Vagina (tissue), 2 donors: Measurements from ENCODE around the gene ADGRB2.

Experiments used
- CTCF ChIP-seq, 3 experiments: fragments of 450-650 bp in 2 of 3; fragments of 200-600 bp in 1 of 3; sonication (generic) in 1 of 3; IDR thresholded peaks; one replicate each; pipeline ENCODE4 v1.5.1; 2017 to 2019; ENCODE audit warnings: antibody characterized with exemption in 3 of 3, mild to moderate bottlenecking in 2 of 3, moderate library complexity in 2 of 3
- POLR2AphosphoS5 ChIP-seq, 2 donors: sonication (generic); formaldehyde crosslinking; IDR thresholded peaks; one replicate each; pipeline ENCODE4 v1.9.0; 2017; ENCODE audit warnings: antibody characterized with exemption in 2 of 2, mild to moderate bottlenecking in 2 of 2, low read depth in 1 of 2; ENCODE audit not compliant: insufficient read depth in 1 of 2

- no peak for TF ChIP-seq POLR2AphosphoS5 (IDR thresholded peaks at IDR 0.05; ENCODE audit: insufficient read depth in 1 of 2, low read depth in 1 of 2)
- TF ChIP-seq CTCF (IDR thresholded peaks at IDR 0.05), result no peak
These were observed 16.5 kb upstream of the ADGRB2 start for GRCh38 chr1:31780632-31781031.
